GM12801 (cell line): ENCODE results near the gene ZNF865.

ENCODE experiments used
- CTCF ChIP-seq: IDR thresholded peaks from one replicate; pipeline ENCODE4 v1.5.1; 2011; ENCODE audit warnings: control low read depth; ENCODE audit not compliant: insufficient read length; ENCODE audit errors: extremely low read depth

ZNF865 gene

GRCh38 chr19:55599842-55600661 is 5.4 kb upstream of the ZNF865 start, which contains the start of gene ZNF524:
TSS of gene ZNF524 (plus strand) at chr19:55600288. CDS start at chr19:55602113, 1,825 bp downstream.
- no peak for TF ChIP-seq CTCF

GRCh38 chr19:55600662-55601028 is 4.8 kb upstream of the ZNF865 start:
- TF ChIP-seq CTCF: no peak

GRCh38 chr19:55601084-55601483 is 4.4 kb upstream of the ZNF865 start:
- no peak for TF ChIP-seq CTCF

GRCh38 chr19:55602104-55603001 is 3.1 kb upstream of the ZNF865 start:
- no peak for TF ChIP-seq CTCF

- TF ChIP-seq CTCF: no peak
Observed at GRCh38 chr19:55603115-55603514, 2.3 kb upstream of the ZNF865 start.

- TF ChIP-seq CTCF: no peak
Observed at GRCh38 chr19:55603581-55604292, 1.7 kb upstream of the ZNF865 start.

GRCh38 chr19:55605207-55605636 is 225 bp upstream of the ZNF865 start:
- TF ChIP-seq CTCF: no peak
